Osteoblast (primary cell): ENCODE measurements around the gene ANKH. TPM values are rescaled to one million over a fixed set of nuclear protein-coding genes. Genes with fewer than 3 reads are reported as not detected.

Experiments
- DNase-seq: peaks from one replicate; pipeline ENCODE4 v3.0.0; 2011; ENCODE audit warnings: low spot score, mixed read lengths; ENCODE audit not compliant: insufficient read length; ENCODE audit errors: missing footprints
- H2AFZ ChIP-seq: 2 replicates; pipeline ENCODE4 v1.6.0; 2011; ENCODE audit warnings: mild to moderate bottlenecking, low read length
- H3K27ac ChIP-seq: 2 replicates; pipeline ENCODE4 v1.5.1; 2011; ENCODE audit warnings: mild to moderate bottlenecking, low read depth, low read length, moderate library complexity
- H3K27me3 ChIP-seq: 2 replicates; pipeline ENCODE4 v1.6.0; 2012; ENCODE audit warnings: mild to moderate bottlenecking, control low read depth, inconsistent platforms, low read length, moderate library complexity; ENCODE audit not compliant: insufficient read depth
- H3K36me3 ChIP-seq: 2 replicates; pipeline ENCODE4 v1.5.1; 2011; ENCODE audit warnings: mild to moderate bottlenecking, low read length, control low read depth, moderate library complexity; ENCODE audit not compliant: insufficient read depth
- H3K4me1 ChIP-seq: 2 replicates; pipeline ENCODE4 v1.5.1; 2011; ENCODE audit warnings: mild to moderate bottlenecking, low read length, control low read depth, moderate library complexity; ENCODE audit not compliant: insufficient read depth
- H3K4me2 ChIP-seq: 2 replicates; pipeline ENCODE4 v1.6.0; 2011; ENCODE audit warnings: mild to moderate bottlenecking, low read length; ENCODE audit not compliant: insufficient read depth
- H3K4me3 ChIP-seq: fragments of 200-600 bp; sonication (generic); 3 replicates; pipeline ENCODE4 v1.5.1; 2012; ENCODE audit warnings: mild to moderate bottlenecking, low read length, inconsistent platforms; ENCODE audit not compliant: insufficient read depth
- H3K79me2 ChIP-seq: 2 replicates; pipeline ENCODE4 v1.6.0; 2012; ENCODE audit warnings: mild to moderate bottlenecking, low read length, control low read depth, inconsistent platforms; ENCODE audit not compliant: insufficient read depth
- H3K9me3 ChIP-seq: 2 replicates; pipeline ENCODE4 v1.5.1; 2011; ENCODE audit warnings: low read depth, low read length, control low read depth
- H4K20me1 ChIP-seq: 2 replicates; pipeline ENCODE4 v1.6.0; 2012; ENCODE audit warnings: mild to moderate bottlenecking, low read length, control low read depth; ENCODE audit not compliant: insufficient read depth
- total RNA-seq: library from RNA; depleted of rRNA; stranded (reverse); fragments of >200 nt; gene quantifications from 2 replicates; pipeline ENCODE4 v1.2.3, GENCODE V29; 2012
- TF ChIP-seq, protein P1 (sequence below): IDR thresholded peaks from 2 replicates; pipeline ENCODE4 v1.5.1; 2011; ENCODE audit warnings: mild to moderate bottlenecking, low read depth, low read length, moderate library complexity; ENCODE audit errors: extremely low read depth

ANKH gene
- total RNA-seq, 1 donor, result 125 TPM

DNA sequence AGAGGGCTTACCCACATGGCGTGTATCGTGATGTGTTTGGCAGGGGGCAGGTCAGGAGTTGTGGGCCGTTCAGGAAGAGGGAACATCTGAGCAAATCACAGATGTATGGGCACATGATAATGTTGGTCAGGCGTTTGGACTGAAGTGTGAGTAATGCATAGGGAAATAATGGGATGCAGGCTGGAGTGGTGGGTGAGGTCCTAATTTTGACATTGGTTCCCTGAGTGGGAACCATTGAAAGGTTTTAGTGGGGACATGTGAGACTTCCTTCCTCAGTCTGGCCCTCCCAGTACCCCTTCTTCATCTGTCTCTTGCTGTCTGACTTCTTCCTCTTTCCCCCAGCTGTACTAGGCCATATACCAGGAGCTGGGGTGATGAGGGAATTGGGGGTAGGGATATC, 199.5 kb downstream of the ANKH start:
- no peak overlapping the region for H2AFZ ChIP-seq
- H3K4me2 ChIP-seq, result no peak overlapping the region
- H3K79me2 ChIP-seq, result peaks cover 99% of the 10 kb centered on the region
- peak overlapping the region; percentile 36 for H3K27ac ChIP-seq
- TF ChIP-seq, protein P1, sequence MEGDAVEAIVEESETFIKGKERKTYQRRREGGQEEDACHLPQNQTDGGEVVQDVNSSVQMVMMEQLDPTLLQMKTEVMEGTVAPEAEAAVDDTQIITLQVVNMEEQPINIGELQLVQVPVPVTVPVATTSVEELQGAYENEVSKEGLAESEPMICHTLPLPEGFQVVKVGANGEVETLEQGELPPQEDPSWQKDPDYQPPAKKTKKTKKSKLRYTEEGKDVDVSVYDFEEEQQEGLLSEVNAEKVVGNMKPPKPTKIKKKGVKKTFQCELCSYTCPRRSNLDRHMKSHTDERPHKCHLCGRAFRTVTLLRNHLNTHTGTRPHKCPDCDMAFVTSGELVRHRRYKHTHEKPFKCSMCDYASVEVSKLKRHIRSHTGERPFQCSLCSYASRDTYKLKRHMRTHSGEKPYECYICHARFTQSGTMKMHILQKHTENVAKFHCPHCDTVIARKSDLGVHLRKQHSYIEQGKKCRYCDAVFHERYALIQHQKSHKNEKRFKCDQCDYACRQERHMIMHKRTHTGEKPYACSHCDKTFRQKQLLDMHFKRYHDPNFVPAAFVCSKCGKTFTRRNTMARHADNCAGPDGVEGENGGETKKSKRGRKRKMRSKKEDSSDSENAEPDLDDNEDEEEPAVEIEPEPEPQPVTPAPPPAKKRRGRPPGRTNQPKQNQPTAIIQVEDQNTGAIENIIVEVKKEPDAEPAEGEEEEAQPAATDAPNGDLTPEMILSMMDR, result no peak
- H3K4me1 ChIP-seq, result peaks cover 48% of the 10 kb centered on the region
- H3K36me3 ChIP-seq, result no peaks in the 10 kb centered on the region
- no peak overlapping the region for H3K4me3 ChIP-seq
- no peaks in the 10 kb centered on the region for H3K9me3 ChIP-seq
- DNase-seq, result peak; percentile 63
- H3K27me3 ChIP-seq, result no peaks in the 10 kb centered on the region
- H4K20me1 ChIP-seq, result peaks cover 35% of the 10 kb centered on the region

- Histone ChIP-seq H3K27me3 (no peaks in the 10 kb centered on the region), H3K9me3 (no peaks in the 10 kb centered on the region), H3K4me3 (no peak overlapping the region), H3K4me2 (peak overlapping the region; percentile 26), H2AFZ (no peak overlapping the region), H3K4me1 (peaks cover 48% of the 10 kb centered on the region), H3K36me3 (no peaks in the 10 kb centered on the region), H3K27ac (peak overlapping the region; percentile 36), H3K79me2 (peaks cover 99% of the 10 kb centered on the region), H4K20me1 (peaks cover 39% of the 10 kb centered on the region)
- TF ChIP-seq, protein P1, result no peak
- no peak for DNase-seq
Measured at GRCh38 chr5:14671414-14671813, 200.2 kb downstream of the ANKH start.

DNA sequence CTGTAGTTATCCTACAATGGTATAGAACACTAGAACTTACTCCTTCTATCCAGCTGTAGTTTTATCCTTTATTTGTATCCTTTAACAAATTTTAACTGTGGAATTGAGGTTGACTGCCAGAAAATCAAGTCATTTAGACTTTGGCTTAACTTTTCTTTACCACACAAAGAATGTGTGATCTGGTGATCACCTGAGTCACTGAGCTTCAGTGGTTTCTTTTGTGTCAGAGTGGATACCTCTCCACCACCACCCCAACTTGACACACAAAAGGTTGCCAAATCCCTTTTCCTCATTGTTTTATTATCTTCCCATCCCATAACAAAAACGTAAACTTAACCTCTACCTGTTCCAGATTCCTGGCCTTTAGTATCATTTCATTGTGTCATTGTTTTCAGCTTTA, 201.6 kb downstream of the ANKH start:
- H3K4me1 ChIP-seq, result peaks cover 42% of the 10 kb centered on the region
- no peak for DNase-seq
- peaks cover 99% of the 10 kb centered on the region for H3K79me2 ChIP-seq
- no peaks in the 10 kb centered on the region for H3K36me3 ChIP-seq
- no peaks in the 10 kb centered on the region for H3K9me3 ChIP-seq
- H3K4me2 ChIP-seq, result no peak overlapping the region
- no peak overlapping the region for H2AFZ ChIP-seq
- H3K27me3 ChIP-seq, result no peaks in the 10 kb centered on the region
- H3K27ac ChIP-seq, result no peak overlapping the region
- H4K20me1 ChIP-seq, result peaks cover 51% of the 10 kb centered on the region
- no peak overlapping the region for H3K4me3 ChIP-seq
- TF ChIP-seq, protein P1, result no peak

DNA sequence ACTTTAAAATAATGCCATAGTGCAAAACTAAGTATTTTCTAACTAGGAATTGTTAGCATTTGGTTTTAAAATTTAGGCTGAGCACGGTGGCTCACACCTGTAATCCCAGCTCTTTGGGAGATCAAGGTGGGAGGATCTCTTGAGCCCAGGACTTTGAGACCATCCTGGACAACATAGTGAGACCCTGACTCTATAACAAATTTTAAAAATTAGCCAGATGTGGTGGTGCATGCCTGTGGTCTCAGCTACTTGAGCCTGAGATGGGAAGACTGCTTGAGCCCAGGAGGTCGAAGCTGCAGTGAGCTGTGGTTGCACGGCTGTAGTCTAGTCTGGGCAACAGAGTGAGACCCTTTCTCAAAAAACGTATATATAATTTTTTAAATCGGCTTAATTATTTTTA, 202.2 kb downstream of the ANKH start:
- no peak overlapping the region for H3K27ac ChIP-seq
- no peak overlapping the region for H3K4me2 ChIP-seq
- TF ChIP-seq, protein P1, result no peak
- no peaks in the 10 kb centered on the region for H3K27me3 ChIP-seq
- DNase-seq, result no peak
- peaks cover 98% of the 10 kb centered on the region for H3K79me2 ChIP-seq
- H4K20me1 ChIP-seq, result peaks cover 51% of the 10 kb centered on the region
- H3K4me1 ChIP-seq, result peaks cover 42% of the 10 kb centered on the region
- H3K9me3 ChIP-seq, result no peaks in the 10 kb centered on the region
- H3K36me3 ChIP-seq, result no peaks in the 10 kb centered on the region
- H2AFZ ChIP-seq, result no peak overlapping the region
- H3K4me3 ChIP-seq, result no peak overlapping the region
